IMR-90 (cell line): ENCODE data around the gene KCNT1.

Experiments
- CEBPB ChIP-seq: IDR thresholded peaks from 2 replicates; pipeline ENCODE4 v1.6.1; 2012; ENCODE audit warnings: low read depth, low read length, improper control_type of control experiment
- CHD1 ChIP-seq: IDR thresholded peaks from 2 replicates; pipeline ENCODE4 v1.6.1; 2012; ENCODE audit warnings: low read depth, low read length, improper control_type of control experiment
- CTCF ChIP-seq: conservative IDR thresholded peaks from 2 replicates; pipeline ENCODE4 v1.5.1; 2012; ENCODE audit warnings: mild to moderate bottlenecking, low read depth, low read length, improper control_type of control experiment
- MAFK ChIP-seq: IDR thresholded peaks from 2 replicates; pipeline ENCODE4 v1.6.1; 2012; ENCODE audit warnings: low read depth, low read length, improper control_type of control experiment
- MXI1 ChIP-seq: IDR thresholded peaks from 2 replicates; pipeline ENCODE4 v1.6.1; 2012; ENCODE audit warnings: low read depth, mild to moderate bottlenecking, low read length, moderate library complexity, borderline replicate concordance
- POLR2A ChIP-seq: IDR thresholded peaks from 2 replicates; pipeline ENCODE4 v1.6.1; 2012; ENCODE audit warnings: mild to moderate bottlenecking, low read depth, low read length
- RAD21 ChIP-seq: IDR thresholded peaks from 2 replicates; pipeline ENCODE4 v1.6.1; 2012; ENCODE audit warnings: low read length, improper control_type of control experiment
- RCOR1 ChIP-seq: IDR thresholded peaks from 2 replicates; pipeline ENCODE4 v1.6.1; 2012; ENCODE audit warnings: mild to moderate bottlenecking, low read length, improper control_type of control experiment; ENCODE audit not compliant: insufficient replicate concordance
- SMC3 ChIP-seq: fragments of 150-350 bp; IDR thresholded peaks from 2 replicates; pipeline ENCODE4 v1.6.1; 2016; ENCODE audit warnings: low read depth, mild to moderate bottlenecking, antibody characterized with exemption, low read length, moderate library complexity
- USF2 ChIP-seq: fragments of 150-350 bp; IDR thresholded peaks from 2 replicates; pipeline ENCODE4 v1.6.1; 2017; ENCODE audit warnings: mild to moderate bottlenecking, antibody characterized with exemption, low read length, low read depth

- TF ChIP-seq CTCF, result no peak
- TF ChIP-seq CHD1, result no peak
- no peak for TF ChIP-seq POLR2A
- TF ChIP-seq CEBPB, result no peak
- no peak for TF ChIP-seq MXI1
- TF ChIP-seq RAD21, result no peak
- TF ChIP-seq RCOR1, result no peak
- TF ChIP-seq MAFK, result no peak
- TF ChIP-seq SMC3, result no peak
- TF ChIP-seq USF2, result no peak
These were observed 20.4 kb downstream of the KCNT1 start for GRCh38 chr9:135722365-135722764.
